Panc1 (cell line): Measurements from ENCODE around the gene SSC5D. TPM values are rescaled to one million over a fixed set of nuclear protein-coding genes. Genes with fewer than 3 reads are reported as not detected.

Source experiments
- ATAC-seq: fragments of 200-7000 bp; cut with Tn5 transposase; 2 replicates; pipeline ENCODE4 v1.9.1; 2020; ENCODE audit warnings: mild to moderate bottlenecking, moderate library complexity
- BruUV-seq: library from RNA; stranded (reverse); fragments of 400-500 nt; replicated peaks from 2 replicates; lab custom pipeline; 2021; lab: Mats Ljungman, UMichigan
- CTCF ChIA-PET: fragments of 300-600 bp; sonication (Branson Sonifier 250); formaldehyde crosslinking; loops from one replicate; lab custom pipeline; 2022; ENCODE audit warnings: antibody characterized with exemption; lab: Charles Lee
- POLR2A ChIA-PET: fragments of 300-600 bp; sonication (Branson Sonifier 250); formaldehyde crosslinking; loops from one replicate; lab custom pipeline; 2022; ENCODE audit warnings: antibody characterized with exemption; lab: Charles Lee
- DNase-seq: peaks from one replicate; pipeline ENCODE4 v3.0.0-alpha.2; 2010; ENCODE audit warnings: low read depth, low spot score
- H3K27ac ChIP-seq: 2 replicates; pipeline ENCODE4 v1.5.1; 2011; ENCODE audit warnings: mild to moderate bottlenecking, low read length, inconsistent platforms
- H3K27me3 ChIP-seq: fragments of 200-500 bp; sonication (Bioruptor generic); 2 replicates; pipeline ENCODE4 v1.6.0; 2014; ENCODE audit warnings: low read length, inconsistent platforms; ENCODE audit not compliant: control insufficient read depth, insufficient read depth
- H3K36me3 ChIP-seq: fragments of 200-500 bp; sonication (Bioruptor generic); 2 replicates; pipeline ENCODE4 v1.5.1; 2014; ENCODE audit warnings: inconsistent platforms, mild to moderate bottlenecking, low read length, moderate library complexity; ENCODE audit not compliant: control insufficient read depth, insufficient read depth
- H3K4me1 ChIP-seq: 2 replicates; pipeline ENCODE4 v1.5.1; 2011; ENCODE audit warnings: inconsistent platforms, mild to moderate bottlenecking, low read length, moderate library complexity; ENCODE audit not compliant: control insufficient read depth, insufficient read depth
- H3K4me3 ChIP-seq, 2 experiments: 2 replicates each; pipeline ENCODE4 v1.5.1; 2011 to 2012; ENCODE audit warnings: low read depth in 2 of 2, low read length in 2 of 2, mild to moderate bottlenecking in 2 of 2, inconsistent platforms in 1 of 2, moderate library complexity in 1 of 2
- H3K9me3 ChIP-seq: fragments of 200-500 bp; sonication (Bioruptor generic); 2 replicates; pipeline ENCODE4 v1.5.1; 2014; ENCODE audit warnings: low read depth, mild to moderate bottlenecking, inconsistent platforms, low read length, moderate library complexity; ENCODE audit not compliant: control insufficient read depth, insufficient read depth
- POLR2AphosphoS5 ChIP-seq: IDR thresholded peaks from 2 replicates; pipeline ENCODE4 v1.6.1; 2012; ENCODE audit warnings: mild to moderate bottlenecking, low read depth, low read length, moderate library complexity
- SIN3A ChIP-seq: IDR thresholded peaks from 2 replicates; pipeline ENCODE4 v1.6.1; 2012; ENCODE audit warnings: low read depth, mild to moderate bottlenecking, low read length, moderate library complexity, borderline replicate concordance; ENCODE audit not compliant: insufficient read depth
- TCF7L2 ChIP-seq: IDR thresholded peaks from 2 replicates; pipeline ENCODE4 v1.6.1; 2011; ENCODE audit warnings: mild to moderate bottlenecking, low read depth, low read length, inconsistent platforms
- in situ Hi-C: cut with HindIII; loops from 2 replicates; pipeline ENCODE4 v1.10.0; 2016; ENCODE audit warnings: low sequenced_read_pairs, low pct_unique_long_range_greater_than_20kb
- intact Hi-C: fragments of 100-400 bp; cut with micrococcal nuclease; formaldehyde crosslinking; loops from one replicate; pipeline ENCODE4 v1.10.0; 2022; ENCODE audit not compliant: unreplicated experiment
- total RNA-seq: library from RNA; stranded (reverse); gene quantifications from one replicate; pipeline ENCODE4 v1.2.1, GENCODE V29; 2021; ENCODE audit not compliant: unreplicated experiment
- TF ChIP-seq, protein P1 (sequence below), 2 experiments: IDR thresholded peaks; 2 replicates each; pipeline ENCODE4 v1.6.1; 2011 to 2012; ENCODE audit warnings: low read depth in 2 of 2, control low read depth in 1 of 2, low read length in 1 of 2, mild to moderate bottlenecking in 1 of 2, moderate library complexity in 1 of 2; ENCODE audit not compliant: insufficient read depth in 1 of 2
- TF ChIP-seq, protein P2 (sequence below): fragments of 450-650 bp; IDR thresholded peaks from 2 replicates; pipeline ENCODE4 v1.5.1; 2017; ENCODE audit warnings: mild to moderate bottlenecking

SSC5D gene
- total RNA-seq, 1 experiment from 2014 or later, result 13.0 TPM

DNA sequence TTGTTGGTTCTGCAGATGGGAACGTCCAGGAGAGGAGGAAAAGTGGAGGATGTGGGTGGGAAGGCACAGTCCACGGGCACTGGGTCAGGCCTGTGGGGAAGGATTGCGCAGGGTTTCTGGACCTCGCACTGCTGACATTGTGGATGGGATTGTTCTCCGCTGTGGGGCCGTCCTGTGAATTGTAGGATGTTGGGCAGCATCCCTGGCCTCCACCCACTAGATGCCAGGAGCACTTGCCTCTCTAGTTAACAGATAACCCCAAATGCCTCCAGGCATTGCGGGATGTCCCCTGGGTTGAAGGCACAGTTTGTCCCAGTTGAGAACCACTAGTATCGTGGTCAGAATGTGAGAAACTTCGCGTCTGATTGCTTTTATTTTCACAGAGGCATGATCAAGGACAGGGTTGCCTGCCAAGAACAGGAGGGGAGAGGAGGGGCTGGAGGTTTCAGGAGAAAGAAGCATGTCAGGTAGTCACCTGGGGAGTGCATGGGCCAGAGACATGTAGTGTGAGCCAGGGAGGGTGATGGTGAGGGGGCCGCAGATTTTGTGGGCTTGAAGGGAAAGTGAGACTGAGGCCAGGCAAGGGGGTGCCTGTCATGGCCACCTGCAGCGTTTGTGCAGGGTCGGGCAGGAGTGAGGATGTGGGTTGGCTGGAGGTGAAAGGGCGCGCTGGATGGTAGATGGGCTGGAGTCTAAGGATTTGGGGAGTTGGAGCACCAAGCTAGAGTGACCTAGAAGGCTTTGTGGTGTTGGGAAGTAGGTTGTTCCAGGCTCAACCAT is 8.6 kb upstream of the SSC5D start:
- DNase-seq, result no peak
- ATAC-seq, result no peak
- intact Hi-C loops, result no loop called here
- Histone ChIP-seq H3K9me3 (no peaks in the 10 kb centered on the region), H3K27ac (no peak overlapping the region), H3K4me3 (no peak overlapping the region), H3K36me3 (no peaks in the 10 kb centered on the region), H3K4me1 (peaks cover 39% of the 10 kb centered on the region), H3K27me3 (no peaks in the 10 kb centered on the region)
- in situ Hi-C loops, result no loop called here
- ChIA-PET CTCF (interaction anchor here (0.5 to 1.1 kb wide), 2 partner anchors 16 to 57 kb away, joined by 3 to 4 read pairs; partner anchors contain the start of gene SBK2), POLR2A (no interaction called here)
- BruUV-seq, result no TSS peak
- TF ChIP-seq TCF7L2 (no peak), SIN3A (no peak), POLR2AphosphoS5 (no peak)
- TF ChIP-seq, protein P1, sequence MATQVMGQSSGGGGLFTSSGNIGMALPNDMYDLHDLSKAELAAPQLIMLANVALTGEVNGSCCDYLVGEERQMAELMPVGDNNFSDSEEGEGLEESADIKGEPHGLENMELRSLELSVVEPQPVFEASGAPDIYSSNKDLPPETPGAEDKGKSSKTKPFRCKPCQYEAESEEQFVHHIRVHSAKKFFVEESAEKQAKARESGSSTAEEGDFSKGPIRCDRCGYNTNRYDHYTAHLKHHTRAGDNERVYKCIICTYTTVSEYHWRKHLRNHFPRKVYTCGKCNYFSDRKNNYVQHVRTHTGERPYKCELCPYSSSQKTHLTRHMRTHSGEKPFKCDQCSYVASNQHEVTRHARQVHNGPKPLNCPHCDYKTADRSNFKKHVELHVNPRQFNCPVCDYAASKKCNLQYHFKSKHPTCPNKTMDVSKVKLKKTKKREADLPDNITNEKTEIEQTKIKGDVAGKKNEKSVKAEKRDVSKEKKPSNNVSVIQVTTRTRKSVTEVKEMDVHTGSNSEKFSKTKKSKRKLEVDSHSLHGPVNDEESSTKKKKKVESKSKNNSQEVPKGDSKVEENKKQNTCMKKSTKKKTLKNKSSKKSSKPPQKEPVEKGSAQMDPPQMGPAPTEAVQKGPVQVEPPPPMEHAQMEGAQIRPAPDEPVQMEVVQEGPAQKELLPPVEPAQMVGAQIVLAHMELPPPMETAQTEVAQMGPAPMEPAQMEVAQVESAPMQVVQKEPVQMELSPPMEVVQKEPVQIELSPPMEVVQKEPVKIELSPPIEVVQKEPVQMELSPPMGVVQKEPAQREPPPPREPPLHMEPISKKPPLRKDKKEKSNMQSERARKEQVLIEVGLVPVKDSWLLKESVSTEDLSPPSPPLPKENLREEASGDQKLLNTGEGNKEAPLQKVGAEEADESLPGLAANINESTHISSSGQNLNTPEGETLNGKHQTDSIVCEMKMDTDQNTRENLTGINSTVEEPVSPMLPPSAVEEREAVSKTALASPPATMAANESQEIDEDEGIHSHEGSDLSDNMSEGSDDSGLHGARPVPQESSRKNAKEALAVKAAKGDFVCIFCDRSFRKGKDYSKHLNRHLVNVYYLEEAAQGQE (IDR thresholded peaks at IDR 0.05; ENCODE audit: insufficient read depth in 1 of 2, low read depth in 2 of 2, low read length in 1 of 2), result no peak
- TF ChIP-seq, protein P2, sequence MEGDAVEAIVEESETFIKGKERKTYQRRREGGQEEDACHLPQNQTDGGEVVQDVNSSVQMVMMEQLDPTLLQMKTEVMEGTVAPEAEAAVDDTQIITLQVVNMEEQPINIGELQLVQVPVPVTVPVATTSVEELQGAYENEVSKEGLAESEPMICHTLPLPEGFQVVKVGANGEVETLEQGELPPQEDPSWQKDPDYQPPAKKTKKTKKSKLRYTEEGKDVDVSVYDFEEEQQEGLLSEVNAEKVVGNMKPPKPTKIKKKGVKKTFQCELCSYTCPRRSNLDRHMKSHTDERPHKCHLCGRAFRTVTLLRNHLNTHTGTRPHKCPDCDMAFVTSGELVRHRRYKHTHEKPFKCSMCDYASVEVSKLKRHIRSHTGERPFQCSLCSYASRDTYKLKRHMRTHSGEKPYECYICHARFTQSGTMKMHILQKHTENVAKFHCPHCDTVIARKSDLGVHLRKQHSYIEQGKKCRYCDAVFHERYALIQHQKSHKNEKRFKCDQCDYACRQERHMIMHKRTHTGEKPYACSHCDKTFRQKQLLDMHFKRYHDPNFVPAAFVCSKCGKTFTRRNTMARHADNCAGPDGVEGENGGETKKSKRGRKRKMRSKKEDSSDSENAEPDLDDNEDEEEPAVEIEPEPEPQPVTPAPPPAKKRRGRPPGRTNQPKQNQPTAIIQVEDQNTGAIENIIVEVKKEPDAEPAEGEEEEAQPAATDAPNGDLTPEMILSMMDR, result no peak

DNA sequence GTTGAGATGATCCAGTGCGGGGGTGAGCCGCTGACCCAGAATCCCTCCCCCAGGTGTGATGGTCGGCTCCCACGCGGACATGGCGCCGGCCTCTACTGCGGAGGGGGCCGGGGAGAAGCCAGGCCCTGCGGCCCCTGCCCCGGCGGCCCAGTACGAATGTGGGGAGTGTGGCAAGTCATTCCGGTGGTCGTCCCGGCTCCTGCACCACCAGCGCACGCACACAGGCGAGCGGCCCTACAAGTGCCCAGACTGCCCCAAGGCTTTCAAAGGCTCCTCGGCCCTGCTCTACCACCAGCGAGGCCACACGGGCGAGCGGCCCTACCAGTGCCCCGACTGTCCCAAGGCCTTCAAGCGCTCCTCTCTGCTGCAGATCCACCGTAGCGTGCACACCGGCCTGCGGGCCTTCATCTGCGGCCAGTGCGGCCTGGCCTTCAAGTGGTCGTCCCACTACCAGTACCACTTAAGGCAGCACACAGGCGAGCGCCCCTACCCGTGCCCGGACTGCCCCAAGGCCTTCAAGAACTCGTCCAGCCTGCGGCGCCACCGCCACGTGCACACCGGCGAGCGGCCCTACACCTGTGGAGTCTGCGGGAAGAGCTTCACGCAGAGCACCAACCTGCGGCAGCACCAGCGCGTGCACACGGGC is 7.0 kb upstream of the SSC5D start:
- ChIA-PET POLR2A (no interaction called here), CTCF (no interaction called here)
- intact Hi-C loops, result no loop called here
- H3K4me1 ChIP-seq, result peaks cover 35% of the 10 kb centered on the region
- TF ChIP-seq POLR2AphosphoS5 (no peak), TCF7L2 (no peak), SIN3A (no peak)
- TF ChIP-seq, protein P2, result no peak
- TF ChIP-seq, protein P1 (IDR thresholded peaks at IDR 0.05; ENCODE audit: insufficient read depth in 1 of 2, low read depth in 2 of 2, low read length in 1 of 2), result no peak
- ATAC-seq, result no peak
- no peaks in the 10 kb centered on the region for H3K27me3 ChIP-seq
- H3K9me3 ChIP-seq, result no peaks in the 10 kb centered on the region
- no TSS peak for BruUV-seq
- no peak overlapping the region for H3K4me3 ChIP-seq
- H3K27ac ChIP-seq, result no peak overlapping the region
- no peak for DNase-seq
- H3K36me3 ChIP-seq, result peaks cover 3% of the 10 kb centered on the region; the same call in 1 of the 2 replicates
- in situ Hi-C loops, result no loop called here
